Thymus (tissue), 14 donors: ENCODE data around the gene PCDHA10. TPM values are rescaled to one million over a fixed set of nuclear protein-coding genes. Genes with fewer than 3 reads are reported as not detected.
"Not testable (repeated sequence)": the region's sequence is repeated elsewhere in the genome, so short reads cannot be mapped to it uniquely, and the experiment has no call there.

Source experiments
- DNase-seq, 9 donors: peaks; one replicate each; pipeline ENCODE4 v3.0.0-alpha.2; 2013; ENCODE audit warnings: low spot score in 9 of 9, low read depth in 6 of 9, missing footprints in 1 of 9
- H3K27ac ChIP-seq, 2 donors: one replicate each; pipeline ENCODE4 v1.5.1; 2013; ENCODE audit warnings: control low read depth in 1 of 2, low read depth in 1 of 2, low read length in 1 of 2, mild to moderate bottlenecking in 1 of 2, moderate library complexity in 1 of 2
- H3K27me3 ChIP-seq, 2 donors: one replicate each; pipeline ENCODE4 v1.5.1; 2013; ENCODE audit warnings: low read length in 1 of 2; ENCODE audit not compliant: control insufficient read depth in 2 of 2, insufficient read depth in 1 of 2
- H3K36me3 ChIP-seq, 2 donors: one replicate each; pipeline ENCODE4 v1.5.1; 2013; ENCODE audit warnings: low read length in 1 of 2, mild to moderate bottlenecking in 1 of 2, moderate library complexity in 1 of 2; ENCODE audit not compliant: control insufficient read depth in 2 of 2, insufficient read depth in 2 of 2
- H3K4me1 ChIP-seq, 2 donors: one replicate each; pipeline ENCODE4 v1.5.1; 2013; ENCODE audit warnings: low read length in 2 of 2; ENCODE audit not compliant: control insufficient read depth in 2 of 2, insufficient read depth in 2 of 2
- H3K4me3 ChIP-seq, 2 donors: one replicate each; pipeline ENCODE4 v1.5.1; 2013; ENCODE audit warnings: low read length in 2 of 2, control low read depth in 1 of 2, mild to moderate bottlenecking in 1 of 2
- H3K9me3 ChIP-seq, 2 donors: one replicate each; pipeline ENCODE4 v1.5.1; 2013; ENCODE audit warnings: low read length in 1 of 2, mild to moderate bottlenecking in 1 of 2; ENCODE audit not compliant: control insufficient read depth in 2 of 2, insufficient read depth in 1 of 2
- WGBS: extraction: QIAGEN DNeasy Blood & Tissue Kit; methylation state at CpG from one replicate; pipeline ENCODE4 v1.1.7; 2013; 5-methylcytosine and 5-hydroxymethylcytosine counted together
- long read RNA-seq, 10 donors: transcript quantifications; one replicate each; lab custom pipeline, GENCODE V29; 2026
- polyA plus RNA-seq: library from polyadenylated mRNA; stranded (reverse); fragments of 200-250 nt; gene quantifications from one replicate; pipeline ENCODE4 v1.2.3, GENCODE V29; 2013
- total RNA-seq: library from RNA; stranded (reverse); fragments of 120-200 nt; gene quantifications from one replicate; pipeline ENCODE4 v1.2.4, GENCODE V29; 2013
- donor health status: healthy.

PCDHA10 gene, protein sequence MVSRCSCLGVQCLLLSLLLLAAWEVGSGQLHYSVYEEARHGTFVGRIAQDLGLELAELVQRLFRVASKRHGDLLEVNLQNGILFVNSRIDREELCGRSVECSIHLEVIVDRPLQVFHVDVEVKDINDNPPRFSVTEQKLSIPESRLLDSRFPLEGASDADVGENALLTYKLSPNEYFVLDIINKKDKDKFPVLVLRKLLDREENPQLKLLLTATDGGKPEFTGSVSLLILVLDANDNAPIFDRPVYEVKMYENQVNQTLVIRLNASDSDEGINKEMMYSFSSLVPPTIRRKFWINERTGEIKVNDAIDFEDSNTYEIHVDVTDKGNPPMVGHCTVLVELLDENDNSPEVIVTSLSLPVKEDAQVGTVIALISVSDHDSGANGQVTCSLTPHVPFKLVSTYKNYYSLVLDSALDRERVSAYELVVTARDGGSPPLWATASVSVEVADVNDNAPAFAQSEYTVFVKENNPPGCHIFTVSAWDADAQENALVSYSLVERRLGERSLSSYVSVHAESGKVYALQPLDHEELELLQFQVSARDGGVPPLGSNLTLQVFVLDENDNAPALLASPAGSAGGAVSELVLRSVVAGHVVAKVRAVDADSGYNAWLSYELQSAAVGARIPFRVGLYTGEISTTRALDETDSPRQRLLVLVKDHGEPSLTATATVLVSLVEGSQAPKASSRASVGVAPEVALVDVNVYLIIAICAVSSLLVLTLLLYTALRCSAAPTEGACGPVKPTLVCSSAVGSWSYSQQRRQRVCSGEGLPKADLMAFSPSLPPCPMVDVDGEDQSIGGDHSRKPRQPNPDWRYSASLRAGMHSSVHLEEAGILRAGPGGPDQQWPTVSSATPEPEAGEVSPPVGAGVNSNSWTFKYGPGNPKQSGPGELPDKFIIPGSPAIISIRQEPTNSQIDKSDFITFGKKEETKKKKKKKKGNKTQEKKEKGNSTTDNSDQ
- under 0.01 TPM for total RNA-seq
- polyA plus RNA-seq = 0.02 TPM
- long read RNA-seq, donor 1 = 0 reads
- long read RNA-seq, donor 2 = 0 reads
- long read RNA-seq, donor 3 = 0 reads
- long read RNA-seq, donor 4 = 0 reads
- long read RNA-seq, donor 5 = 0 reads
- long read RNA-seq, donor 6 = 0 reads
- long read RNA-seq, donor 7, full-length matches to known transcripts = 1 of 1 reads
- long read RNA-seq, donor 7, partial matches to known transcripts = 0 of 1 reads
- long read RNA-seq, donor 7, other reads (novel, unspliced or antisense) = 0 of 1 reads
- long read RNA-seq, donor 8 = 0 reads
- long read RNA-seq, donor 9 = 0 reads
- long read RNA-seq, donor 10 = 0 reads

DNA sequence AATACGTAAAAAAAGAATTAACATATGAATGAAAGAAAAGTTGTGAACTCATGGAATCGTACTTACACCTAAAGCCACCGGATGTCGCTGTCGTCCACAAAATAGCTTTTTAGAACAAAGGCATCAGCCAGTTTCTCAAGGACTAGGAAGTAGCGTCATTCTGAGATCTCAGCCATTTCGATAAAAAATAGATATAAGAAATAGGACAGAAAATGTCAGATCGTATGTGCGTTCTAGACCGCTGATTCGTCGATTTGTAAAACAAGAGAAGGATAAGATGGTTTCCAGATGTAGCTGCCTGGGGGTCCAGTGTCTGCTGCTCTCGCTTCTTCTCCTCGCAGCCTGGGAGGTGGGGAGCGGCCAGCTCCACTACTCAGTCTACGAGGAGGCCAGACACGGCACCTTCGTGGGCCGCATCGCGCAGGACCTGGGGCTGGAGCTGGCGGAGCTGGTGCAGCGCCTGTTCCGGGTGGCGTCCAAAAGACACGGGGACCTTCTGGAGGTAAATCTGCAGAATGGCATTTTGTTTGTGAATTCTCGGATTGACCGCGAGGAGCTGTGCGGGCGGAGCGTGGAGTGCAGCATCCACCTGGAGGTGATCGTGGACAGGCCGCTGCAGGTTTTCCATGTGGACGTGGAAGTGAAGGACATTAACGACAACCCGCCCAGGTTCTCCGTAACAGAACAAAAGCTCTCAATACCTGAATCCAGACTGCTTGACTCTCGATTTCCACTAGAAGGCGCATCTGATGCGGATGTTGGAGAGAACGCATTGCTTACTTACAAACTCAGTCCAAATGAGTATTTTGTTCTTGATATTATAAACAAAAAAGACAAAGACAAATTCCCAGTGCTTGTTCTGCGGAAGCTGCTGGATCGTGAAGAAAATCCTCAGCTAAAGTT is at the start of gene PCDHA10:
Gene PCDHA10, plus strand, starts transcription at position 126 of the 903 bp plus-strand sequence. Its CDS starts 152 bp downstream, at position 278.
- peaks cover 0 to 2% of the 10 kb centered on the region in 2 donors for H3K27me3 ChIP-seq
- no peak within 1 kb of the TSS for H3K4me3 ChIP-seq
- H3K9me3 ChIP-seq = peaks cover 0 to 17% of the 10 kb centered on the region in 2 donors

DNA sequence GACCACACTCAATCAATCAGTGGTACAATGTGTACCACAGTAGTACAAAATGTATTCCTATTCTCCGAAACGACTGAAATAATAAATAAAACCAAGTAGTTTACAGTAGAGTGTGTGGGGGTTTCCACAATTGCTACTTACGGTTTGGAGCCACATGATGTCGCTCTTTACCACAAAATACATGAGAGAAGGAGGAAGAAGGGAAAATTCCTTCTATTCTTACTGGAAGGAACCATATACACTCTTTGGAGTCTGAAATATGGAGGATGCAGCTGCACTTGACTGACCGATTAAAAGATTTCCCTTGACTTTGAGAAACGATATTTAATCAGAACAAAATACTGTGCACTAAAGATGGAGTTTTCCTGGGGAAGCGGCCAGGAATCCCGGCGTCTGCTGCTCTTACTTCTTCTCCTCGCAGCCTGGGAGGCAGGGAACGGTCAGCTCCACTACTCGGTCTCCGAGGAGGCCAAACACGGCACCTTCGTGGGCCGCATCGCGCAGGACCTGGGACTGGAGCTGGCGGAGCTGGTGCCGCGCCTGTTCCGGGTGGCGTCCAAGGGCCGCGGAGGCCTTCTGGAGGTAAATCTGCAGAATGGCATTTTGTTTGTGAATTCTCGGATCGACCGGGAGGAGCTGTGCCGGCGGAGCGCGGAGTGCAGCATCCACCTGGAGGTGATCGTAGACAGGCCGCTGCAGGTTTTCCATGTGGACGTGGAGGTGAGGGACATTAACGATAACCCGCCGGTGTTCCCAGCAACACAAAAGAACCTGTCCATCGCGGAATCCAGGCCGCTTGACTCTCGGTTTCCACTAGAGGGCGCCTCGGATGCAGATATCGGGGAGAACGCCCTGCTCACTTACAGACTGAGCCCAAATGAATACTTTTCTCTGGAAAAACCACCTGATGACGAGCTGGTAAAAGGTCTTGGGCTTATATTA is 48.6 kb upstream of the PCDHA10 start, which contains the start of gene PCDHA4:
Gene PCDHA4, plus strand, starts transcription at position 235 of the 942 bp plus-strand sequence.
- DNase-seq = no peak
- Histone ChIP-seq H3K4me3 (no peak within 1 kb of the TSS), H3K27me3 (peaks cover 0 to 9% of the 10 kb centered on the region in 2 donors), H3K36me3 (no peaks in the 10 kb centered on the region), H3K4me1 (no peaks in the 10 kb centered on the region), H3K27ac (no peak within 1 kb of the TSS), H3K9me3 (peaks cover 5 to 34% of the 10 kb centered on the region in 2 donors)
- 27% methylated on average over 36 of the region's 47 CpGs for WGBS

More for the DNA sequence above, at the start of gene PCDHA10:
- DNase-seq = no peak
- Histone ChIP-seq H3K4me1 (no peaks in the 10 kb centered on the region), H3K27ac (no peak within 1 kb of the TSS), H3K36me3 (no peaks in the 10 kb centered on the region)
- WGBS = 36% methylated on average over 44 of the region's 44 CpGs

DNA sequence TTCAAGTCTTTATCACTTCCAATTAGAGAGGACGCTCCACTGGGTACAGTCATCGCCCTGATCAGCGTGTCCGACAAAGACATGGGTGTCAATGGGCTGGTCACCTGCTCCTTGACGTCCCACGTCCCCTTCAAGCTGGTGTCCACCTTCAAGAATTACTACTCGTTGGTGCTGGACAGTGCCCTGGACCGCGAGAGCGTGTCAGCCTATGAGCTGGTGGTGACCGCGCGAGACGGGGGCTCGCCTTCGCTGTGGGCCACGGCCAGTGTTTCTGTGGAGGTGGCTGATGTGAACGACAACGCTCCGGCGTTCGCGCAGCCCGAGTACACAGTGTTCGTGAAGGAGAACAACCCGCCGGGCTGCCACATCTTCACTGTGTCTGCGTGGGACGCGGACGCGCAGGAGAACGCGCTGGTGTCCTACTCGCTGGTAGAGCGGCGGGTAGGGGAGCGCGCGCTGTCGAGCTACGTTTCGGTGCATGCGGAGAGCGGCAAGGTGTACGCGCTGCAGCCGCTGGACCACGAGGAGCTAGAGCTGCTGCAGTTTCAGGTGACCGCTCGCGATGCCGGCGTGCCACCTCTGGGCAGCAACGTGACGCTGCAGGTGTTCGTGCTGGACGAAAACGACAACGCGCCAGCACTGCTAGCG is 47.3 kb upstream of the PCDHA10 start:
- H3K36me3 ChIP-seq = not testable (repeated sequence)
- peaks cover 0 to 22% of the 10 kb centered on the region in 2 donors for H3K9me3 ChIP-seq

DNA sequence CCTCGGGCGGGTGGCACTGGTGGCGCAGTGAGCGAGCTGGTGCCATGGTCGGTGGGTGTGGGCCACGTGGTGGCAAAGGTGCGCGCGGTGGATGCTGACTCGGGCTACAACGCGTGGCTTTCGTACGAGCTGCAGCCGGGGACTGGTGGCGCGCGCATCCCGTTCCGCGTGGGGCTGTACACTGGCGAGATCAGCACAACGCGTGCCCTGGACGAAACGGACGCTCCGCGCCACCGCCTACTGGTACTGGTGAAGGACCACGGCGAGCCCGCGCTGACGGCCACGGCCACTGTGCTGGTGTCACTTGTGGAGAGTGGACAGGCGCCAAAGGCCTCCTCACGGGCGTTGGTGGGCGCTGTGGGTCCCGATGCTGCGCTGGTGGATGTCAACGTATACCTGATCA is 46.8 kb upstream of the PCDHA10 start:
- Histone ChIP-seq H3K27ac (no peak overlapping the region), H3K9me3 (peaks cover 0 to 22% of the 10 kb centered on the region in 2 donors), H3K4me3 (no peak overlapping the region), H3K36me3 (no peaks in the 10 kb centered on the region), H3K27me3 (no peaks in the 10 kb centered on the region), H3K4me1 (no peaks in the 10 kb centered on the region)
- DNase-seq = no peak
- 76% methylated on average over 43 of the region's 43 CpGs for WGBS

More for the DNA sequence above, 47.3 kb upstream of the PCDHA10 start:
- H3K27ac ChIP-seq, H3K4me1 ChIP-seq, H3K27me3 ChIP-seq, DNase-seq, H3K4me3 ChIP-seq: not testable (repeated sequence)
- 74% methylated on average over 62 of the region's 62 CpGs for WGBS

DNA sequence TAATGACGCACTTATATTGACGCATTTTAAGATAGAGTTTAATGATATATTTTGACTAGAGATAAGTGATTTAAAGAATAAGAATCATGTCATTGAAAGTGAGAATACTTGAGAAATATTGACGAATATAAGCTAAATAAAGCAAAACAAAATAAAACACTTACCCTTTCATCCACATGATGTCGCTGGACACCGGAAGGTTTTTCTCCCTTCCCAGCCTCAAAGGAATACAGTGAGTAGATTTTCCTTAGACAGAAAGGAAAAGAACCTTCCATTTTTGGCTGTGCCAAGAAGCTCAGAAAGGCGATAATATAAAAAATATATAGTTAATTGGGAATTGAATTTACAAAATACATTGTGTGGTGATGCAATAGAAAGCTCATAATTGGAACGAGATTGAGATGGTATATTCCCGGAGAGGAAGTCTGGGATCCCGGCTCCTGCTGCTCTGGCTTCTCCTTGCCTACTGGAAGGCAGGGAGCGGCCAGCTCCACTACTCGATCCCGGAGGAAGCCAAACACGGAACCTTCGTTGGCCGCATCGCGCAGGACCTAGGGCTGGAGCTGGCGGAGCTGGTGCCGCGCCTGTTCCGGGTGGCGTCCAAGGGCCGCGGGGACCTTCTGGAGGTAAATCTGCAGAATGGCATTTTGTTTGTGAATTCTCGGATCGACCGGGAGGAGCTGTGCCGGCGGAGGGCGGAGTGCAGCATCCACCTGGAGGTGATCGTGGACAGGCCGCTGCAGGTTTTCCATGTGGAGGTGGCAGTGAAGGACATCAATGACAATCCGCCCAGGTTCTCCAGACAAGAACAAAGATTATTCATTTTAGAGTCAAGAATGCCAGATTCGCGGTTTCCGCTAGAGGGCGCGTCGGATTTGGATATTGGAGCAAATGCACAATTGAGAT is 34.1 kb upstream of the PCDHA10 start, which contains the start of gene PCDHA5:
Gene PCDHA5, plus strand, starts transcription at position 239 of the 906 bp plus-strand sequence.
- H3K9me3 ChIP-seq = peaks cover 5 to 20% of the 10 kb centered on the region in 2 donors
- H3K4me3 ChIP-seq = no peak within 1 kb of the TSS
- peaks cover 0 to 3% of the 10 kb centered on the region in 2 donors for H3K27me3 ChIP-seq
- WGBS = 39% methylated on average over 39 of the region's 39 CpGs
- no peaks in the 10 kb centered on the region for H3K4me1 ChIP-seq
- DNase-seq = peak in 1 of 9 donors; percentile 16
- H3K36me3 ChIP-seq = no peaks in the 10 kb centered on the region
- no peak within 1 kb of the TSS for H3K27ac ChIP-seq

DNA sequence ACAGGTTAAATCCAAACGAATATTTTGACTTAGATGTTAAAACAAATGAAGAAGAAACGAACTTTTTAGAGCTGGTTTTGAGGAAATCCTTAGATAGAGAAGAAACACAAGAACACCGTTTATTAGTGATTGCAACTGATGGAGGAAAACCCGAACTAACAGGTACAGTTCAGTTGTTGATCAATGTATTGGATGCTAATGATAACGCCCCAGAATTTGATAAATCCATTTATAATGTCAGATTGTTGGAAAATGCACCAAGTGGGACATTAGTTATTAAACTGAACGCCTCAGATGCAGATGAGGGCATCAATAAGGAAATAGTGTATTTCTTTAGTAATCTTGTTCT is 33.4 kb upstream of the PCDHA10 start:
- Histone ChIP-seq H3K4me3 (no peak overlapping the region), H3K9me3 (peaks cover 5 to 20% of the 10 kb centered on the region in 2 donors), H3K27ac (no peak overlapping the region), H3K4me1 (no peaks in the 10 kb centered on the region), H3K27me3 (peaks cover 0 to 3% of the 10 kb centered on the region in 2 donors), H3K36me3 (no peaks in the 10 kb centered on the region)
- WGBS = 31% methylated on average over 6 of the region's 6 CpGs
- DNase-seq = peak in 1 of 9 donors; percentile 13
